ENCODE measurements around the gene ERAP2.

Gene ERAP2

DNA sequence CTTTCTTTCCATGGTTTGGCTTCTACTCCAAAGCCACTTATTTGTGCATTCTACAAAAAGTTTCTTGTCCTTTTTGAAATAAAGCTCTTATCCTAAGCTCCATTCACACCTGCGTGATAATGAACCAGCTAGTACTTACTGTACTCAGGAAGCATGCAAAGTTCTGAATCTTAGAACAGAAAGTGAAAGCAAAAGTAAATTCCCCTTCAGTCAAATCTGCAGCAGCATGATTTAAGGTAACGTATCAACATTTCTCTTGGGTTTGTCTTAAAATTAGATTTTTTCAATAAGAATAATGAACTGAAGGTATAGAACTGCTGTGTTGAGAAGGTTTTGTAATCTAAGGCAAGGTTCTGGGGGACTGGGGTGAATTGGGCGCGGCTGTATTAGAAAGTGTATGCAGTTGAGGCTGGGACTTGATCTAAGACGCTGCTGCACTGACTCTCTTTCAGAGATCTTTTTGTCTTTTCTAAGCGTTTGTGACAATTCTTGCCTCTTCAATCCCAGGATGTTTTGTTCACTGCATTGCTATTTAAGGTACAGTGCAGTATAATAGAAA lies at the start of gene ERAP2:
Gene ERAP2, plus strand, starts transcription at position 209 of the 559 bp plus-strand sequence. CDS start 3,186 bp downstream, outside the sequence.
- no peak for DNase-seq (ENCODE audit: low spot score)
- H3K27me3 ChIP-seq (ENCODE audit: insufficient read depth, poor library complexity, severe bottlenecking) = no peaks in the 10 kb centered on the region
- H3K9me3 ChIP-seq (ENCODE audit: severe bottlenecking) = no peaks in the 10 kb centered on the region
- H3K4me3 ChIP-seq (ENCODE audit: severe bottlenecking) = peak within 1 kb of the TSS; percentile 38
- no peaks in the 10 kb centered on the region for H3K36me3 ChIP-seq (ENCODE audit: low read depth)
- H3K27ac ChIP-seq (ENCODE audit: poor library complexity, severe bottlenecking) = peak within 1 kb of the TSS; percentile 53
- H3K4me1 ChIP-seq (ENCODE audit: insufficient read depth, poor library complexity, severe bottlenecking) = peaks cover 7% of the 10 kb centered on the region
- TF ChIP-seq, protein P1, sequence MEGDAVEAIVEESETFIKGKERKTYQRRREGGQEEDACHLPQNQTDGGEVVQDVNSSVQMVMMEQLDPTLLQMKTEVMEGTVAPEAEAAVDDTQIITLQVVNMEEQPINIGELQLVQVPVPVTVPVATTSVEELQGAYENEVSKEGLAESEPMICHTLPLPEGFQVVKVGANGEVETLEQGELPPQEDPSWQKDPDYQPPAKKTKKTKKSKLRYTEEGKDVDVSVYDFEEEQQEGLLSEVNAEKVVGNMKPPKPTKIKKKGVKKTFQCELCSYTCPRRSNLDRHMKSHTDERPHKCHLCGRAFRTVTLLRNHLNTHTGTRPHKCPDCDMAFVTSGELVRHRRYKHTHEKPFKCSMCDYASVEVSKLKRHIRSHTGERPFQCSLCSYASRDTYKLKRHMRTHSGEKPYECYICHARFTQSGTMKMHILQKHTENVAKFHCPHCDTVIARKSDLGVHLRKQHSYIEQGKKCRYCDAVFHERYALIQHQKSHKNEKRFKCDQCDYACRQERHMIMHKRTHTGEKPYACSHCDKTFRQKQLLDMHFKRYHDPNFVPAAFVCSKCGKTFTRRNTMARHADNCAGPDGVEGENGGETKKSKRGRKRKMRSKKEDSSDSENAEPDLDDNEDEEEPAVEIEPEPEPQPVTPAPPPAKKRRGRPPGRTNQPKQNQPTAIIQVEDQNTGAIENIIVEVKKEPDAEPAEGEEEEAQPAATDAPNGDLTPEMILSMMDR (IDR thresholded peaks at IDR 0.05; ENCODE audit: poor library complexity, severe bottlenecking) = no peak
- ATAC-seq (ENCODE audit: low read depth) = peak; percentile 52

DNA sequence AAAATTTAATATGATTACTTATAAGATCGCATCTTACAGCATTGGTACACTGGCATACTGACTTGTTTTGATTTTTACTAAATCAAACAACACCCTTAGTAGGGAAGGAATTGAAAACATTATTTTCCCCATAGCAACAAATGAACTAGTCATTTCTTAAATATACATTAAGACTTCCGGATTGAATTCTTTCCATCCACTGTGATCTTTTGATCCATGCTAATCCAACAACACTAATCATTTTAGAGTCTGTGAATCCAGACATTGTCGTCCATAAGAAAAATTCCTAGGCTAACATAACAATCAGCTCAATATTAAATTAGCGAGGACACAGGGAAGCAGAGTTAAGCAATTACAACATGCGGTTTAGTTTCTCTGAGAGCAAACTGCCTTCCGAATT lies 47.0 kb upstream of the ERAP2 start:
- no peaks in the 10 kb centered on the region for H3K27me3 ChIP-seq (ENCODE audit: insufficient read depth, poor library complexity, severe bottlenecking)
- TF ChIP-seq, protein P1 (IDR thresholded peaks at IDR 0.05; ENCODE audit: poor library complexity, severe bottlenecking) = no peak
- DNase-seq (ENCODE audit: low spot score) (no peak), ATAC-seq (ENCODE audit: low read depth) (no peak)
- H3K4me3 ChIP-seq (ENCODE audit: severe bottlenecking) = no peak overlapping the region
- no peaks in the 10 kb centered on the region for H3K36me3 ChIP-seq (ENCODE audit: low read depth)
- H3K4me1 ChIP-seq (ENCODE audit: insufficient read depth, poor library complexity, severe bottlenecking) = peaks cover 11% of the 10 kb centered on the region
- H3K9me3 ChIP-seq (ENCODE audit: severe bottlenecking) = no peaks in the 10 kb centered on the region
- H3K27ac ChIP-seq (ENCODE audit: poor library complexity, severe bottlenecking) = no peak overlapping the region

GRCh38 chr5:96834016-96834415 lies 42.3 kb upstream of the ERAP2 start:
- H3K27ac ChIP-seq (ENCODE audit: poor library complexity, severe bottlenecking) = no peak overlapping the region
- ATAC-seq (ENCODE audit: low read depth) = no peak
- H3K4me1 ChIP-seq (ENCODE audit: insufficient read depth, poor library complexity, severe bottlenecking) = no peaks in the 10 kb centered on the region
- H3K36me3 ChIP-seq (ENCODE audit: low read depth) = no peaks in the 10 kb centered on the region
- TF ChIP-seq, protein P1 (IDR thresholded peaks at IDR 0.05; ENCODE audit: poor library complexity, severe bottlenecking) = no peak
- no peak overlapping the region for H3K4me3 ChIP-seq (ENCODE audit: severe bottlenecking)
- no peaks in the 10 kb centered on the region for H3K9me3 ChIP-seq (ENCODE audit: severe bottlenecking)
- DNase-seq (ENCODE audit: low spot score) = no peak
- no peaks in the 10 kb centered on the region for H3K27me3 ChIP-seq (ENCODE audit: insufficient read depth, poor library complexity, severe bottlenecking)

DNA sequence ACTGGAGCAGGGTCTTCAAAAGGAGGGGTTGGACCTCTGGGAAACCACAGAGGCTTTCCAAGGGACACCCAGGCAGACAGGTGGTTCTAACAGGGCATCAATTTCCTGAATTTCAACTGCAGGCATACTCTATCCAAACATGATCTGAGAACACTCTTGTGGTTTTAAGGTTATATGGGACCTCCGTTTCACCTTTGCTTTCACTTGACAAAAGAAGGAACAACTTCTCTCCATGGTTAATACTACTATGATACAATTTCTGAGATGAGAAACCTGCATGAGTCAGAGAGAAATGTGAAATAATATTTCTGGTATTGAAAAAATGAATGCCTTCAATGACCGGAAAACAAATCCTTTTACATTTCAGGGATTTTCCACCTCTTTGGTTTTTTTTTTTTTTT lies 40.5 kb upstream of the ERAP2 start:
- ATAC-seq (ENCODE audit: low read depth) (no peak), DNase-seq (ENCODE audit: low spot score) (no peak)
- Histone ChIP-seq H3K36me3 (ENCODE audit: low read depth) (no peaks in the 10 kb centered on the region), H3K27ac (ENCODE audit: poor library complexity, severe bottlenecking) (no peak overlapping the region), H3K27me3 (ENCODE audit: insufficient read depth, poor library complexity, severe bottlenecking) (no peaks in the 10 kb centered on the region), H3K4me3 (ENCODE audit: severe bottlenecking) (no peak overlapping the region), H3K4me1 (ENCODE audit: insufficient read depth, poor library complexity, severe bottlenecking) (no peaks in the 10 kb centered on the region), H3K9me3 (ENCODE audit: severe bottlenecking) (no peaks in the 10 kb centered on the region)
- TF ChIP-seq, protein P1 (IDR thresholded peaks at IDR 0.05; ENCODE audit: poor library complexity, severe bottlenecking) = no peak

- Histone ChIP-seq H3K36me3 (ENCODE audit: low read depth) (no peaks in the 10 kb centered on the region), H3K4me3 (ENCODE audit: severe bottlenecking) (no peak overlapping the region), H3K27me3 (ENCODE audit: insufficient read depth, poor library complexity, severe bottlenecking) (no peaks in the 10 kb centered on the region), H3K9me3 (ENCODE audit: severe bottlenecking) (no peaks in the 10 kb centered on the region), H3K4me1 (ENCODE audit: insufficient read depth, poor library complexity, severe bottlenecking) (no peaks in the 10 kb centered on the region), H3K27ac (ENCODE audit: poor library complexity, severe bottlenecking) (no peak overlapping the region)
- ATAC-seq (ENCODE audit: low read depth) (no peak), DNase-seq (ENCODE audit: low spot score) (no peak)
- TF ChIP-seq, protein P1 (IDR thresholded peaks at IDR 0.05; ENCODE audit: poor library complexity, severe bottlenecking) = no peak
Measured at GRCh38 chr5:96836817-96837216, 39.5 kb upstream of the ERAP2 start.

Data from RWPE2 (cell line).